HEK293 (cell line): ENCODE measurements around the gene HTR2C.
A peak's percentile ranks its signal among the peaks of the same experiment; 100 is the strongest.
"Not testable (repeated sequence)": the region's sequence is repeated elsewhere in the genome, so short reads cannot be mapped to it uniquely, and the experiment has no call there.

Source experiments
- CTCF ChIA-PET: fragments of 350-600 bp; formaldehyde crosslinking; extraction: SDS; loops from one replicate; lab custom pipeline; 2021; ENCODE audit warnings: antibody characterized with exemption; lab: Yijun Ruan, JAX
- POLR2A ChIA-PET: fragments of 300-600 bp; formaldehyde crosslinking; extraction: SDS; loops from one replicate; lab custom pipeline; 2020; ENCODE audit warnings: antibody characterized with exemption, inconsistent platforms; lab: Yijun Ruan, JAX
- H3K27ac ChIP-seq: fragments of 200-500 bp; sonication (Bioruptor generic); 2 replicates; pipeline ENCODE4 v1.5.1; 2014; ENCODE audit warnings: low read depth, low read length, control low read depth, inconsistent platforms; ENCODE audit errors: extremely low read depth
- H3K36me3 ChIP-seq, 2 experiments: fragments of 200-500 bp in 1 of 2; sonication (Bioruptor generic) in 1 of 2; 1 replicate in 1 of 2; 2 replicates in 1 of 2; pipeline ENCODE4 v1.5.1; 2014 to 2017; ENCODE audit warnings: inconsistent platforms in 2 of 2, low read length in 2 of 2; ENCODE audit not compliant: control insufficient read depth in 2 of 2, insufficient read depth in 1 of 2
- H3K4me1 ChIP-seq: fragments of 200-500 bp; sonication (Bioruptor generic); 2 replicates; pipeline ENCODE4 v1.5.1; 2014; ENCODE audit warnings: mild to moderate bottlenecking, low read length, inconsistent platforms; ENCODE audit not compliant: control insufficient read depth, insufficient read depth
- H3K4me3 ChIP-seq: 2 replicates; pipeline ENCODE4 v1.5.1; 2011; ENCODE audit warnings: low read depth, mild to moderate bottlenecking, control low read depth, low read length, moderate library complexity
- H3K9me3 ChIP-seq: fragments of 200-500 bp; sonication (Bioruptor generic); 2 replicates; pipeline ENCODE4 v1.5.1; 2014; ENCODE audit warnings: low read depth, low read length, inconsistent platforms; ENCODE audit not compliant: control insufficient read depth, insufficient read depth
- CTCF ChIP-seq: fragments of 450-650 bp; formaldehyde crosslinking; IDR thresholded peaks from 2 replicates; pipeline ENCODE4 v1.5.1; 2016; ENCODE audit warnings: missing biosample characterization, missing genetic modification characterization
- GLI4 ChIP-seq: fragments of 450-650 bp; formaldehyde crosslinking; IDR thresholded peaks from 2 replicates; pipeline ENCODE4 v1.5.1; 2016; ENCODE audit warnings: missing biosample characterization, missing genetic modification characterization
- GLIS2 ChIP-seq: fragments of 450-650 bp; formaldehyde crosslinking; IDR thresholded peaks from 2 replicates; pipeline ENCODE4 v1.5.1; 2016; ENCODE audit warnings: missing biosample characterization, missing genetic modification characterization
- KLF17 ChIP-seq: fragments of 450-650 bp; formaldehyde crosslinking; IDR thresholded peaks from 2 replicates; pipeline ENCODE4 v1.5.1; 2016; ENCODE audit warnings: missing biosample characterization, missing genetic modification characterization
- SALL2 ChIP-seq: fragments of 450-650 bp; formaldehyde crosslinking; IDR thresholded peaks from 2 replicates; pipeline ENCODE4 v1.5.0; 2017; ENCODE audit warnings: missing biosample characterization, mild to moderate bottlenecking, missing genetic modification characterization, borderline replicate concordance
- SETDB1 ChIP-seq: IDR thresholded peaks from one replicate; pipeline ENCODE4 v1.6.1; 2017; ENCODE audit warnings: mild to moderate bottlenecking, low read length, moderate library complexity, mixed read lengths; ENCODE audit not compliant: insufficient read length
- ZBTB48 ChIP-seq: fragments of 450-650 bp; formaldehyde crosslinking; IDR thresholded peaks from 2 replicates; pipeline ENCODE4 v1.5.1; 2016; ENCODE audit warnings: missing biosample characterization, missing genetic modification characterization
- ZBTB6 ChIP-seq: fragments of 450-650 bp; formaldehyde crosslinking; IDR thresholded peaks from 2 replicates; pipeline ENCODE4 v1.5.1; 2017; ENCODE audit warnings: missing biosample characterization, missing genetic modification characterization
- ZNF133 ChIP-seq: fragments of 450-650 bp; formaldehyde crosslinking; IDR thresholded peaks from 2 replicates; pipeline ENCODE4 v1.5.1; 2016; ENCODE audit warnings: missing biosample characterization, missing genetic modification characterization
- ZNF146 ChIP-seq: fragments of 450-650 bp; formaldehyde crosslinking; IDR thresholded peaks from 2 replicates; pipeline ENCODE4 v1.5.1; 2016; ENCODE audit warnings: missing biosample characterization, missing genetic modification characterization
- ZNF157 ChIP-seq: fragments of 450-650 bp; formaldehyde crosslinking; IDR thresholded peaks from 2 replicates; pipeline ENCODE4 v1.5.1; 2016; ENCODE audit warnings: missing biosample characterization, missing genetic modification characterization
- ZNF302 ChIP-seq: fragments of 450-650 bp; formaldehyde crosslinking; IDR thresholded peaks from 2 replicates; pipeline ENCODE4 v1.5.1; 2016; ENCODE audit warnings: missing biosample characterization, missing genetic modification characterization, low read depth
- ZNF324 ChIP-seq: fragments of 450-650 bp; formaldehyde crosslinking; IDR thresholded peaks from 2 replicates; pipeline ENCODE4 v1.5.1; 2016; ENCODE audit warnings: missing biosample characterization, missing genetic modification characterization
- ZNF416 ChIP-seq: fragments of 450-650 bp; formaldehyde crosslinking; IDR thresholded peaks from 2 replicates; pipeline ENCODE4 v1.5.1; 2016; ENCODE audit warnings: missing biosample characterization, missing genetic modification characterization
- ZNF449 ChIP-seq: fragments of 450-650 bp; formaldehyde crosslinking; IDR thresholded peaks from 2 replicates; pipeline ENCODE4 v1.5.1; 2017; ENCODE audit warnings: missing biosample characterization, mild to moderate bottlenecking, missing genetic modification characterization, moderate library complexity
- ZNF513 ChIP-seq: fragments of 450-650 bp; IDR thresholded peaks from 2 replicates; pipeline ENCODE4 v1.5.1; 2018; ENCODE audit warnings: missing biosample characterization, missing genetic modification characterization
- ZNF521 ChIP-seq: fragments of 450-650 bp; formaldehyde crosslinking; IDR thresholded peaks from 2 replicates; pipeline ENCODE4 v1.5.1; 2017; ENCODE audit warnings: missing biosample characterization, mild to moderate bottlenecking, missing genetic modification characterization
- ZNF707 ChIP-seq: fragments of 450-650 bp; formaldehyde crosslinking; IDR thresholded peaks from 2 replicates; pipeline ENCODE4 v1.5.1; 2016; ENCODE audit warnings: missing biosample characterization, missing genetic modification characterization
- ZSCAN16 ChIP-seq: fragments of 450-650 bp; formaldehyde crosslinking; IDR thresholded peaks from 2 replicates; pipeline ENCODE4 v1.5.1; 2016; ENCODE audit warnings: missing biosample characterization, missing genetic modification characterization
- ZXDB ChIP-seq: fragments of 450-650 bp; formaldehyde crosslinking; IDR thresholded peaks from 2 replicates; pipeline ENCODE4 v1.5.1; 2016; ENCODE audit warnings: missing biosample characterization, missing genetic modification characterization

HTR2C gene

GRCh38 chrX:114933291-114933690 is 349.4 kb downstream of the HTR2C start:
- CTCF ChIA-PET, H3K27ac ChIP-seq: not testable (repeated sequence)
- 0 out of 2 replicates have a peak, but pooled peaks have one; percentile 45 for TF ChIP-seq ZNF449 (tag by site-specific recombination)
- TF ChIP-seq, all 188 proteins: peak for 1; not testable (repeated sequence) for 187
- POLR2A ChIA-PET, H3K4me3 ChIP-seq, H3K9me3 ChIP-seq, H3K4me1 ChIP-seq, H3K36me3 ChIP-seq: not testable (repeated sequence)

- H3K36me3 ChIP-seq, H3K4me1 ChIP-seq, POLR2A ChIA-PET, H3K27ac ChIP-seq, H3K4me3 ChIP-seq, H3K9me3 ChIP-seq: not testable (repeated sequence)
- CTCF ChIA-PET: interaction anchor here (0.7 kb wide), 1 partner anchor 1618 kb away, joined by 4 read pairs; no protein-coding TSS in a partner anchor
- TF ChIP-seq ZNF146 (tag by site-specific recombination): peak; percentile 77; the same call in 1 of the 2 replicates
These were observed 353.2 kb downstream of the HTR2C start for GRCh38 chrX:114937090-114937489.

- CTCF ChIA-PET: interaction anchor here (0.6 to 0.7 kb wide), 2 partner anchors 299 to 326 kb away, joined by 3 to 10 read pairs; no protein-coding TSS in a partner anchor
- no peaks in the 10 kb centered on the region for H3K4me1 ChIP-seq
These were observed 368.8 kb downstream of the HTR2C start for GRCh38 chrX:114952696-114953095.

More at GRCh38 chrX:114952696-114953095, 368.8 kb downstream of the HTR2C start:
- TF ChIP-seq ZXDB (tag by site-specific recombination): no peak
- no peak for TF ChIP-seq ZSCAN16 (tag by site-specific recombination)
- TF ChIP-seq SALL2 (tag by site-specific recombination): no peak
- TF ChIP-seq ZNF324 (tag by site-specific recombination): no peak
- TF ChIP-seq ZBTB48: no peak
- TF ChIP-seq ZNF707 (tag by site-specific recombination): no peak
- no peak for TF ChIP-seq GLI4 (tag by site-specific recombination)
- TF ChIP-seq SETDB1: no peak
- TF ChIP-seq GLIS2: no peak
- no peak for TF ChIP-seq ZNF302 (tag by site-specific recombination)
- no peak for TF ChIP-seq ZNF513 (tag by site-specific recombination)
- no peak for TF ChIP-seq CTCF (tag by site-specific recombination)
- no peak for TF ChIP-seq ZBTB6 (tag by site-specific recombination)
- TF ChIP-seq ZNF133 (tag by site-specific recombination): no peak
- no peak for TF ChIP-seq KLF17
- TF ChIP-seq ZNF157 (tag by site-specific recombination): no peak
- no peak for TF ChIP-seq ZNF416
- TF ChIP-seq ZNF521 (tag by site-specific recombination): no peak
- Histone ChIP-seq H3K9me3 (no peaks in the 10 kb centered on the region), H3K27ac (no peak overlapping the region), H3K36me3 (no peaks in the 10 kb centered on the region), H3K4me3 (no peak overlapping the region)
- POLR2A ChIA-PET: no interaction called here
